Activated CD8-positive, alpha-beta T cell treated with anti-CD3 and anti-CD28 coated beads for 36 hours (primary cell): Measurements from ENCODE around the gene KNL1. TPM values are rescaled to one million over a fixed set of nuclear protein-coding genes. Genes with fewer than 3 reads are reported as not detected.
A peak's percentile ranks its signal among the peaks of the same experiment; 100 is the strongest.

Experiments used
- ATAC-seq: fragments of 200-7000 bp; cut with Tn5 transposase; one replicate; pipeline ENCODE4 v1.10.0; 2021; ENCODE audit warnings: mild to moderate bottlenecking, moderate library complexity
- CTCF ChIA-PET: fragments of 350-600 bp; sonication (Branson Sonifier 250); formaldehyde crosslinking; loops from one replicate; lab custom pipeline; 2021; ENCODE audit warnings: antibody characterized with exemption; lab: Charles Lee
- POLR2A ChIA-PET: fragments of 350-600 bp; sonication (Branson Sonifier 250); formaldehyde crosslinking; loops from one replicate; lab custom pipeline; 2021; ENCODE audit warnings: antibody characterized with exemption; lab: Charles Lee
- DNase-seq: peaks from one replicate; pipeline ENCODE4 v3.0.0-alpha.2; 2020
- H3K27ac Mint-ChIP-seq: one replicate; pipeline ENCODE4 v1.8.0; 2021; ENCODE audit warnings: mild to moderate bottlenecking, mixed read lengths
- H3K27me3 Mint-ChIP-seq: one replicate; pipeline ENCODE4 v1.8.0; 2021; ENCODE audit warnings: mixed read lengths
- H3K36me3 Mint-ChIP-seq: one replicate; pipeline ENCODE4 v1.8.0; 2021; ENCODE audit warnings: low read depth, mixed read lengths
- H3K4me1 Mint-ChIP-seq: one replicate; pipeline ENCODE4 v1.8.0; 2021; ENCODE audit warnings: low read depth, mixed read lengths
- H3K4me3 Mint-ChIP-seq: one replicate; pipeline ENCODE4 v1.8.0; 2021; ENCODE audit warnings: mild to moderate bottlenecking, moderate library complexity, mixed read lengths
- H3K9me3 Mint-ChIP-seq: one replicate; pipeline ENCODE4 v1.8.0; 2021; ENCODE audit warnings: mixed read lengths
- CTCF ChIP-seq: fragments of 200-600 bp; IDR thresholded peaks from one replicate; pipeline ENCODE4 v1.8.0; 2022; ENCODE audit warnings: antibody characterized with exemption, mild to moderate bottlenecking
- intact Hi-C: fragments of 100-400 bp; cut with micrococcal nuclease; formaldehyde crosslinking; loops from one replicate; pipeline ENCODE4 v1.10.0; 2022
- total RNA-seq, 2 experiments: library from RNA; stranded (reverse); gene quantifications; one replicate each; pipeline ENCODE4 v1.2.3, GENCODE V29; 2021

Gene KNL1
- 10 to 100 TPM; 20.9 to 22.8 TPM for total RNA-seq

GRCh38 chr15:40593588-40594428 lies at the start of gene KNL1:
TSS of gene KNL1 (plus strand) at chr15:40594249. CDS start at chr15:40602932, 8,683 bp downstream.
- H3K36me3 Mint-ChIP-seq: peaks cover 2% of the 10 kb centered on the region
- H3K4me3 Mint-ChIP-seq: peak within 1 kb of the TSS; percentile 83
- DNase-seq (peak; percentile 95), ATAC-seq (peak; percentile 87)
- peaks cover 5% of the 10 kb centered on the region for H3K27me3 Mint-ChIP-seq
- H3K27ac Mint-ChIP-seq: peak within 1 kb of the TSS; percentile 99
- intact Hi-C loops: no loop called here
- H3K4me1 Mint-ChIP-seq: peaks cover 26% of the 10 kb centered on the region
- ChIA-PET CTCF (interaction anchor here (0.8 to 2.5 kb wide), 5 partner anchors 10 to 189 kb away, joined by 3 to 6 read pairs (median 3); partner anchors contain the start of genes CCDC32, RAD51 and RPUSD2), POLR2A (interaction anchor here (0.7 to 1.6 kb wide), 4 partner anchors 24 to 143 kb away, joined by 3 to 5 read pairs (median 4); partner anchors contain the start of genes CCDC32 and RPUSD2)
- H3K9me3 Mint-ChIP-seq: no peaks in the 10 kb centered on the region
- TF ChIP-seq CTCF: no peak

GRCh38 chr15:40545457-40545856 lies 48.6 kb upstream of the KNL1 start:
- Mint-ChIP-seq H3K4me1 (peaks cover 5% of the 10 kb centered on the region), H3K27me3 (no peaks in the 10 kb centered on the region), H3K36me3 (peaks cover 4% of the 10 kb centered on the region), H3K9me3 (no peaks in the 10 kb centered on the region), H3K27ac (no peak overlapping the region), H3K4me3 (no peak overlapping the region)
- intact Hi-C loops: no loop called here
- no peak for ATAC-seq
- POLR2A ChIA-PET: no interaction called here
- TF ChIP-seq CTCF: no peak
- DNase-seq: no peak
- CTCF ChIA-PET: no interaction called here

GRCh38 chr15:40548610-40549009 lies 45.4 kb upstream of the KNL1 start:
- no peak for ATAC-seq
- peaks cover 9% of the 10 kb centered on the region for H3K36me3 Mint-ChIP-seq

GRCh38 chr15:40549894-40550293 lies 44.2 kb upstream of the KNL1 start:
- no peaks in the 10 kb centered on the region for H3K9me3 Mint-ChIP-seq
- DNase-seq (no peak), ATAC-seq (no peak)
- intact Hi-C loops: no loop called here
- no peak overlapping the region for H3K4me3 Mint-ChIP-seq
- no peak overlapping the region for H3K27ac Mint-ChIP-seq
- ChIA-PET CTCF (no interaction called here), POLR2A (no interaction called here)
- H3K4me1 Mint-ChIP-seq: no peaks in the 10 kb centered on the region
- no peak for TF ChIP-seq CTCF
- no peaks in the 10 kb centered on the region for H3K27me3 Mint-ChIP-seq
- H3K36me3 Mint-ChIP-seq: peaks cover 9% of the 10 kb centered on the region

More at GRCh38 chr15:40548610-40549009, 45.4 kb upstream of the KNL1 start:
- DNase-seq: no peak
- POLR2A ChIA-PET: no interaction called here
- no peak overlapping the region for H3K27ac Mint-ChIP-seq
- peaks cover 5% of the 10 kb centered on the region for H3K4me1 Mint-ChIP-seq
- TF ChIP-seq CTCF: no peak
- no peaks in the 10 kb centered on the region for H3K9me3 Mint-ChIP-seq
- CTCF ChIA-PET: no interaction called here
- no peak overlapping the region for H3K4me3 Mint-ChIP-seq
- H3K27me3 Mint-ChIP-seq: no peaks in the 10 kb centered on the region
- intact Hi-C loops: no loop called here
